Measurements from ENCODE around the gene B4GALT7.

GRCh38 chr5:177557041-177557647 is 42.8 kb upstream of the B4GALT7 start:
- TF ChIP-seq CTCF (IDR thresholded peaks at IDR 0.05; ENCODE audit: insufficient read depth, low read length) (no peak), POLR2AphosphoS5 (IDR thresholded peaks at IDR 0.05; ENCODE audit: low read depth) (no peak)
